ENCODE results near the gene TDRD12.

DNA sequence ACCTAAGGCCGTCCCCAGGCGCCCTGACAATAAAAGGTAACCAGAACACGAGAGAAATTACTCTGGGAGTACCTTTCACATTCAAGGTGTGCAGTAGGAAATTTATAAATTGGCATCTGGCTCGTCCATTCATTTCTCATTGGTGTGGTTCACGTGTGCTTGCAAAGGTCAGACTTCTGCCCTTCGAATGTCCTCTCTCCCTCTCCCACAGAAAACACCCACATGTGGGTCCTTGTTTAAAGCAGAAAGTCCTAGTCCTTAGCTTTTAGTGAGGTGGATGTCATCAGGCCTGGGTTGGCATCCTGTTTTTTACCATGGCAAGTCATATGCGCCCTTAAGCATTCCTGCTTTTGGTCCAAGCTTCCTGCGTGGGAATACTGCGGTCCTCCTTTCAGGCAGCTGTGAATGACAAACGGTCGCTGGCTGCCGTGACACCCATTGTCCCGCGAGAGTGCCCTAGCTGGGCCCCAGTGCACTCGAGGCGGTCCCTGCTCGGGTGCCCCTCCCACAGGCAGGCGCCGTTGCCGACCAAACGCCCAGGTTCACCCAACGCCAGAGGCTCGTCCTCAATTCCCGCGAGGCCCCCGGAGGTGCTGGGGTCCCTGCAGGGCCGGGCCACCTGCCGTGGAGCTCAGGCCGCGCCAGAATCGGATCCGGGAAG, 28.1 kb upstream of the TDRD12 start, which contains the start of gene NUDT19:
- TF ChIP-seq, protein P1, sequence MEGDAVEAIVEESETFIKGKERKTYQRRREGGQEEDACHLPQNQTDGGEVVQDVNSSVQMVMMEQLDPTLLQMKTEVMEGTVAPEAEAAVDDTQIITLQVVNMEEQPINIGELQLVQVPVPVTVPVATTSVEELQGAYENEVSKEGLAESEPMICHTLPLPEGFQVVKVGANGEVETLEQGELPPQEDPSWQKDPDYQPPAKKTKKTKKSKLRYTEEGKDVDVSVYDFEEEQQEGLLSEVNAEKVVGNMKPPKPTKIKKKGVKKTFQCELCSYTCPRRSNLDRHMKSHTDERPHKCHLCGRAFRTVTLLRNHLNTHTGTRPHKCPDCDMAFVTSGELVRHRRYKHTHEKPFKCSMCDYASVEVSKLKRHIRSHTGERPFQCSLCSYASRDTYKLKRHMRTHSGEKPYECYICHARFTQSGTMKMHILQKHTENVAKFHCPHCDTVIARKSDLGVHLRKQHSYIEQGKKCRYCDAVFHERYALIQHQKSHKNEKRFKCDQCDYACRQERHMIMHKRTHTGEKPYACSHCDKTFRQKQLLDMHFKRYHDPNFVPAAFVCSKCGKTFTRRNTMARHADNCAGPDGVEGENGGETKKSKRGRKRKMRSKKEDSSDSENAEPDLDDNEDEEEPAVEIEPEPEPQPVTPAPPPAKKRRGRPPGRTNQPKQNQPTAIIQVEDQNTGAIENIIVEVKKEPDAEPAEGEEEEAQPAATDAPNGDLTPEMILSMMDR (IDR thresholded peaks at IDR 0.05) = no peak
- peak; percentile 46 to 73 for TF ChIP-seq POLR2A (IDR thresholded peaks at IDR 0.05)
